Activated naive CD4-positive, alpha-beta T cell treated with anti-CD3 and anti-CD28 coated beads, Interleukin-2, amount 10 ng/mL, durations not matched to agents 7 days and 5 days (primary cell): ENCODE measurements around the gene WDR59.
"Not testable (repeated sequence)": the region's sequence is repeated elsewhere in the genome, so short reads cannot be mapped to it uniquely, and the experiment has no call there.

Experiments
- CTCF ChIA-PET: fragments of 350-600 bp; sonication (Branson Sonifier 250); formaldehyde crosslinking; loops from one replicate; lab custom pipeline; 2021; ENCODE audit warnings: antibody characterized with exemption; lab: Charles Lee
- DNase-seq: peaks from one replicate; pipeline ENCODE4 v3.0.0-alpha.2; 2020
- H3K27ac Mint-ChIP-seq: one replicate; pipeline ENCODE4 v1.8.0; 2021; ENCODE audit warnings: mild to moderate bottlenecking, moderate library complexity, mixed read lengths
- H3K27me3 Mint-ChIP-seq: one replicate; pipeline ENCODE4 v1.8.0; 2021; ENCODE audit warnings: mild to moderate bottlenecking, mixed read lengths
- H3K36me3 Mint-ChIP-seq: one replicate; pipeline ENCODE4 v1.8.0; 2021; ENCODE audit warnings: mixed read lengths
- H3K4me1 Mint-ChIP-seq: one replicate; pipeline ENCODE4 v1.8.0; 2021; ENCODE audit warnings: mixed read lengths
- H3K4me3 Mint-ChIP-seq: one replicate; pipeline ENCODE4 v1.8.0; 2021; ENCODE audit warnings: mild to moderate bottlenecking, moderate library complexity, mixed read lengths
- H3K9me3 Mint-ChIP-seq: one replicate; pipeline ENCODE4 v1.8.0; 2021; ENCODE audit warnings: mixed read lengths

WDR59 gene

DNA sequence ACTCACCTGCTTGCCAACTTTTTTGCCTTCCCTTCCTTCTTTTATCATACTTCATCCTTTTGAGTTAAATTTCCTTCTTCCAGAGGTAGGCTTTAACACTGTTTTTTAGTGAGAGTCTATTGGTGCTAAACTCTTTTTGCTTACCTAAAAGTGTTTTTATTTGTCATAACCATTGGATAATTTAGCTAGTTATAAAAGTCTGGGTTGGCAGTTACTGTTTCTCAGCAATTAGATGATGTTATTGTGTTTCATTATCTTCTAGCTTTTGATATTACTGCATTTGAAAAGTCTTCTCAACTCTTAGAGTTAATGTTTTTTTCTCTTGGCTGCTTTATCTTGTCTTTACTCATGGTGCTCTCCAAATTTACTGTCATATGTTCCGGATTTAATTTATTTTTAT lies 36.5 kb upstream of the WDR59 start:
- Mint-ChIP-seq H3K27me3 (no peaks in the 10 kb centered on the region), H3K27ac (no peak overlapping the region), H3K4me3 (no peak overlapping the region), H3K9me3 (peaks cover 19% of the 10 kb centered on the region), H3K36me3 (peaks cover 20% of the 10 kb centered on the region), H3K4me1 (peaks cover 8% of the 10 kb centered on the region)
- CTCF ChIA-PET: no interaction called here
- no peak for DNase-seq

DNA sequence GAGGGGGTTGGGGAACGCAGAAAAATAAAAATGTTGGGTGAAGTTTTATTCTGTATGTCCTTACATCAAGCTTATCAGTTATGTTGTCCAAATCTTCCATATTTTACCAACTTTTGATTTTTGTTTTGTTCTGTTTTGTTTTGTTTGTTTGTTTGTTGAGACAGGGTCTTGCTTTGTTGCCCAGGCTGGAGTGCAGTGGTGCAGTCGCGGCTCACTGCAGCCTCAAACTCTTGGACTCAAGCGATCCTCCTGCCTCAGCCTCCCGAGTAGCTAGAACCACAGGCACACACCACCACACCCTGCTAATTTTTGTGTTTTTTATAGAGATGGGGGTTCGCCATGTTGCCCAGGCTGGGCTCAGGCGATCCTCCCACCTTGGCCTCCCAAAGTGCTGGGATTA lies 34.7 kb upstream of the WDR59 start:
- H3K36me3 Mint-ChIP-seq: peaks cover 20% of the 10 kb centered on the region
- CTCF ChIA-PET: no interaction called here
- no peak overlapping the region for H3K27ac Mint-ChIP-seq
- DNase-seq: no peak
- H3K4me1 Mint-ChIP-seq: peaks cover 6% of the 10 kb centered on the region
- H3K4me3 Mint-ChIP-seq: no peak overlapping the region
- H3K9me3 Mint-ChIP-seq: peaks cover 19% of the 10 kb centered on the region
- H3K27me3 Mint-ChIP-seq: no peaks in the 10 kb centered on the region

DNA sequence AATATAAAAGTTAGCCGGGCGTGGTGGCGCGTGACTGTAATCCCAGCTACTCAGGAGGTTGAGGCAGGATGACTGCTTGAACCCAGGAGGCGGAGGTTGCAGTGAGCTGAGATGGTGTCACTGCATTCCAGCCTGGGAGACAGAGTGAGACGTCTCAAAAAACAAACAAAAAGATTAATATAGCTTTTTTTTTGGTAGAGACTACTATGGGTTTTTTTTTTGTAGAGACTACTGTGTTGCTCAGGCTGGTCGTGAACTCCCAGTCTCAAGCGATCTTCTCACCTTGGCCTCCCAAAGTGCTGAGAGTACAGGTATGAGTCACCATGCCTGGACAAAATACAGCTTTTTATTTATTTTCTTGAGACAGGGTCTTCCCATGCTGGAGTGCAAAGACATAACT lies 34.1 kb upstream of the WDR59 start:
- H3K36me3 Mint-ChIP-seq: peaks cover 20% of the 10 kb centered on the region
- CTCF ChIA-PET: no interaction called here
- DNase-seq: no peak
- peaks cover 19% of the 10 kb centered on the region for H3K9me3 Mint-ChIP-seq
- peaks cover under 1% of the 10 kb centered on the region for H3K4me1 Mint-ChIP-seq
- H3K4me3 Mint-ChIP-seq: no peak overlapping the region
- H3K27me3 Mint-ChIP-seq: no peaks in the 10 kb centered on the region
- no peak overlapping the region for H3K27ac Mint-ChIP-seq

DNA sequence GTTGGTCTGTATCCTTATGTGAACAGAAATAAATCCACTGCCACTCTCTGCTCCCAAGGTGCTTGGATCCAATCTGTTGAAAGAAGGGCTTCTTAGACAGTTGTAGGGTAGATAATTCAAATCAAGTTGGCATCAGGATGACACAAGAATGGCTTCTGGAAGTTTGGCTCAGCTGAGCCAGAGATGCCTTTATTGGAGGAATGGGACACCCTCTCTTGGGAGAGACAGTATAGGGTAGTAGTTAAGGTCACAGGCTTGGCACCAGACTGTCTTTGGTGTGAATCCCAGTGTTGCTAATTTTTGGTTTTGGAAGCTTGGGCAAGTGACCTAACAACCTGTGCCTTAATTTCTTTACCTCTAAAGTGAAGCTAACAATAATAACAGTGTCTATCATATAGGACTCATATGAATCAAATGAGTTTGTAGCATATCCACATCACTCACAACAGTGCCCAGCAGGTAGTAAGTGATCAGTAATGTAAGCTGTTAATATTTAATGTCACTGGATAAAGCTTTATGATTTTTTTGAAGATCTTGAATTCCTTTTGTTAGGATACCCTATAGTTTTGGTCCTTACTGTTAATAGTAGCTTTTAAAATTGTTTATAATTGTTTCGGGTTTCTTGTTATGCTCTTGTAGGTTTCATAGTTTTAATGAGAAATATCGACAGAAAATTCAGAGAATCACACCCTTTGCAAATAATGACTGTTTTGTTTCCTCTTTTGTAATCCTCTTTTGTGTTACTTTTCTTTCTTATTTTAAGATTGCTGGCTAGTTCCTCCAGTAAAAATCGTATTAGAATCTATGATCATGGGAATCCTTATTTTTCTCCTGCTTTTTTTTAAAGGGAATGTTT lies 33.0 kb upstream of the WDR59 start:
- Mint-ChIP-seq H3K9me3 (peaks cover 16% of the 10 kb centered on the region), H3K36me3 (peaks cover 17% of the 10 kb centered on the region), H3K4me3 (no peak overlapping the region), H3K27me3 (no peaks in the 10 kb centered on the region), H3K4me1 (no peaks in the 10 kb centered on the region), H3K27ac (no peak overlapping the region)
- CTCF ChIA-PET: interaction anchor here (0.7 to 1.5 kb wide), 3 partner anchors 11 to 93 kb away, joined by 3 to 5 read pairs (median 3); no protein-coding TSS in a partner anchor
- DNase-seq: no peak

DNA sequence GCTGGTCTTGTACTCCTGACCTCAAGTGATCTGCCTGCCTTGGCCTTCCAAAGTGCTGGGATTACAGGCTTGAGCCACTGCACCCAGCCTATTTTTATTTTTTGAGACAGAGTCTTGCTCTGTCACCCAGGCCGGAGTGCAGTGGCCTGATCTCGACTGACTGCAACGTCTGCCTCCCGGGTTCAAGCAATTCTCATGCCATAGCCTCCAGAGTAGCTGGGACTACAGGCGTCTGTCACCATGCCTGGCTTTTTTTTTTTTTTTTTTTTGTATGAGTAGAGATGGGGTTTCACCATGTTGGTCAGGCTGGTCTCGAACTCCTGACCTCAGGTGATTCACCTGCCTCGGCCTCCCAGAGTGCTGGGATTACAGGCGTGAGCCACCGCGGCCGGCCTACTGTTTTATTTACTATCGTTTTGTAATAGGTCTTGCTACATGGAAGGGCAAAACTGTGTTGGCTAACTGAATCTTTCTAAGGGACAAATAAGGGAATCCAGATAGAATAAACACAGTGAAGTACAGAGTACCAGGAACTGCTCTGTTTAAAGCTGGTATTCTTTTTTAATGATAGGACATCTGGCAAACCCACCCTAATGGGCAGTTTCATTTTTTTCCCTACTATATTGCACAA lies 31.6 kb upstream of the WDR59 start:
- H3K36me3 Mint-ChIP-seq, H3K9me3 Mint-ChIP-seq, H3K4me3 Mint-ChIP-seq, H3K27ac Mint-ChIP-seq, CTCF ChIA-PET, DNase-seq, H3K27me3 Mint-ChIP-seq: not testable (repeated sequence)
- H3K4me1 Mint-ChIP-seq: peaks cover 13% of the 10 kb centered on the region

DNA sequence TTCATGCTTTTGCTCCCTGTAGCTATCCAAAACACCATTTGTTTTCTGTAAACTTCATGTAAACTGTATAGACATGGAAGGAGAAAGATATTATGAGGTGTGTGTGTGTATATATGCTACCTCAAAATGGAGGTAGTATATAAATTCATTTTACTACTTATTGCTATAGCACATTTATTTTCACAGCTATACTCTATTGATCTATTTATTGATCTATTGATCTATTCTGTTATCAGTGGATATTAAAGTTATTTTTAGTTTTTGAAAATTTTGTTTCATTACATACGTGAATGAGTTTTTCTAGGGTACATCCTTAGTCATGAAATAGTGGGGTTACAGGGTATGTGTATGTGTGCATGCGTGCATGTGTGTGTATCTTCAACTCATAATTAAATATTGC lies 29.4 kb upstream of the WDR59 start:
- Mint-ChIP-seq H3K4me3 (no peak overlapping the region), H3K4me1 (peaks cover 15% of the 10 kb centered on the region), H3K27ac (no peak overlapping the region), H3K9me3 (no peaks in the 10 kb centered on the region), H3K36me3 (no peaks in the 10 kb centered on the region), H3K27me3 (no peaks in the 10 kb centered on the region)
- CTCF ChIA-PET: no interaction called here
- no peak for DNase-seq

DNA sequence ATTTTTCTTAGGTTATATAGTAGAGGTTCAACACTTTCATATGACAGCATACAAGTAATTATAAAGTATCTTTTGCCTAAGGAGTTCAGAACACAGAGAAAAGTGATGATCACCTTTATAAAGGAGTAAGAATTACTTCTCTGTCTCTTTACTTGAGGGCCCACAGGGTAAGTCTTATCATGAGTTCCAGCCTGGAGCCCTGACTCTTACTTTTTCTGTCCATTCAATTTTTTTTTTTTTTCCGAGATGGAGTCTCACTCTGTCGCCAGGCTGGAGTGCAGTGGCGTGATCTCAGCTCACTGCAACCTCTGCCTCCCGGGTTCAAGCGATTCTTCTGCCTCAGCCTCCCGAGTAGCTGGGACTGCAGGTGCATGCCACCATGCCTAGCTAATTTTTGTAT lies 28.2 kb upstream of the WDR59 start:
- not testable (repeated sequence) for H3K27me3 Mint-ChIP-seq, H3K36me3 Mint-ChIP-seq, H3K9me3 Mint-ChIP-seq, DNase-seq, H3K27ac Mint-ChIP-seq, H3K4me3 Mint-ChIP-seq
- CTCF ChIA-PET: interaction anchor here (1.4 to 2.2 kb wide), 2 partner anchors 97 to 98 kb away, joined by 6 to 9 read pairs; no protein-coding TSS in a partner anchor
- H3K4me1 Mint-ChIP-seq: peaks cover 15% of the 10 kb centered on the region

DNA sequence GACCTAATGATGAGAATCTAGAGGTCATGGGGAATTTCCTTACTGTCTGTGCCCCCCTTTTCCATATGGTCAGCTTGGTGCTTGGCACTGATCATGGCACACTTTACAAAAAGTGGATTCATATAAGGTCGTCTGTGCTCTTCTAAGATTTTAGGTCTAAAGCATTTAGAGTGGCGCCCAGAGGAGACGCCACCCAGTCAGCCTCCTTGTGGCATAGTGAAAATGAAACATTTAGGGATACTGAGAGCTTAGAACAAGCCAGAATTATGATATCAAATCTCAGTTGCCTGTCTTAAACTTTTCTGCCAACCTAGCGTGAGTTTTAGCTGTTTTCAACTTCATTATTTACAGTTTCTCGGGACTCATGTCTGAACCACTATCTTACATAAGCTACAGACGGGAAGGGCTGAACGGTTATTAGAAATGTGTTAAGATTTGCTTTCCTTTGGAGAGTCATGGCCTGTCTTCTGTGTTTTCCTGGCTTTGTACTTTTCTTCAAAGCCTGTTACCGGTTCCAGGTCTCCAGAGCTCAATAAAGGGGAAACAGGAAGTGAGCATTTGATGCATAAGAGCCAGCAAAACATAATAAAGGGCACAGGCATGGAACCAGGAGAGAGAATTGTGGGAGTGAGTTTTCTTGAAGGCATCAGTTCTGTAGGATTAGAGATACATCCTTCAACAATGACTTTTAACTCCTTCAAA lies 27.6 kb upstream of the WDR59 start:
- CTCF ChIA-PET: interaction anchor here (1.4 to 2.2 kb wide), 3 partner anchors 52 to 99 kb away, joined by 5 to 9 read pairs (median 6); no protein-coding TSS in a partner anchor
- H3K4me1 Mint-ChIP-seq: peaks cover 15% of the 10 kb centered on the region
- DNase-seq: no peak
- H3K4me3 Mint-ChIP-seq: no peak overlapping the region
- H3K36me3 Mint-ChIP-seq: no peaks in the 10 kb centered on the region
- no peaks in the 10 kb centered on the region for H3K9me3 Mint-ChIP-seq
- H3K27me3 Mint-ChIP-seq: no peaks in the 10 kb centered on the region
- no peak overlapping the region for H3K27ac Mint-ChIP-seq

DNA sequence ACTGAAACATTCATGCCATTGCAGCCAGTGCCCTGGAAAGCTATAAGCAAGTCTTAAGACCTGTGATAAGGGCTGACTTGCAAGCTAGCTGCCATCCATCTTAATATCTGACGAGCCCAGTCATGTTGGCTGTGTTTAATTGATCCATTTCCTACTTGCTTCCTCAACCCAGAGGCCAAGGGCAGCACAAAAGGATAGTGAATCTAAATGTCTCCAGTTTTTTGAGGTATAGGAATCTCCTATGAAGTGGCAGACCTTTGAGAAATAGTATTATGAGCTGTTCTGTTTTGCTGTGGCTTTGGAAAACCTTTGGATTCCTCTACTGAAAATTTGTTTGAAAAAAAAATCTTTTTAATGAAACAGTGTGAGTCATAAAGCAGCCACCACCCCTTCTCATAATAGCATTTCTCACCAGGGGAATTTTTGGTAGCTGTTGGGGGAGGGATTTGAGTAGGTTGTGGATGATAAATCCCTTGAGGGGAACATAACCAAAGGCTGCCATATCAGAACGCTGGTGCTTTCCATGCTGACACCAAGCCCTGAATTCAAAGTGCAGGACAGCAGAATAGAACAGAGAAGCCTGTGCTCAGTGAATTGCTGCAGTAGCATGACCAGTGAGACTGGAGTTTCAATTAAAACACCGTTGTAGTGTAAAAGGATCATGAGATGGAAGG lies 26.8 kb upstream of the WDR59 start:
- no peaks in the 10 kb centered on the region for H3K36me3 Mint-ChIP-seq

DNA sequence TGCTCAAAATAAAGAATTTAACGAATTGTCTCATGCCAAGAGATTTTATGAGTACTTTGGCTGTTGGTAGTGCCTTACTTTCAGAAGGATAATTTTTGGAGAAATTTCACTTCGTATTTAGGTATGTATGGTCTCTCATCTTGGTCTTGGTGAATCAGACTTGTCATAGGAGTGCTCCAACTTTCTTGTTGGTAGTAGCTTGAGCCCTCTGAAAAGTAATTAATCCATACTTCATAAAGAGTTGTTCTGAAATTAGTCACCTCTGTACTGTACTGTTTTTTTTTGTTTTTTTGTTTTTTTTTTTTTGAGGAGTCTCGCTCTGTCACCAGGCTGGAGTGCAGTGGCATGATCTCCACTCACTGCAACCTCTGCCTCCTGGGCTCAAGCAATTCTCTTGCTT lies 25.5 kb upstream of the WDR59 start:
- H3K36me3 Mint-ChIP-seq: no peaks in the 10 kb centered on the region
- CTCF ChIA-PET: interaction anchor here (1.3 to 2.2 kb wide), 4 partner anchors 9 to 101 kb away, joined by 4 to 8 read pairs (median 4); partner anchors contain the start of gene ZNRF1
- no peaks in the 10 kb centered on the region for H3K27me3 Mint-ChIP-seq
- DNase-seq: no peak
- no peak overlapping the region for H3K27ac Mint-ChIP-seq
- H3K9me3 Mint-ChIP-seq: no peaks in the 10 kb centered on the region
- H3K4me1 Mint-ChIP-seq: peaks cover 15% of the 10 kb centered on the region
- no peak overlapping the region for H3K4me3 Mint-ChIP-seq

More for the DNA sequence above, 26.8 kb upstream of the WDR59 start:
- H3K9me3 Mint-ChIP-seq: no peaks in the 10 kb centered on the region
- DNase-seq: no peak
- CTCF ChIA-PET: interaction anchor here (1.4 to 2.2 kb wide), 5 partner anchors 10 to 99 kb away, joined by 4 to 9 read pairs (median 6); no protein-coding TSS in a partner anchor
- peaks cover 15% of the 10 kb centered on the region for H3K4me1 Mint-ChIP-seq
- H3K27ac Mint-ChIP-seq: no peak overlapping the region
- H3K4me3 Mint-ChIP-seq: no peak overlapping the region
- no peaks in the 10 kb centered on the region for H3K27me3 Mint-ChIP-seq

DNA sequence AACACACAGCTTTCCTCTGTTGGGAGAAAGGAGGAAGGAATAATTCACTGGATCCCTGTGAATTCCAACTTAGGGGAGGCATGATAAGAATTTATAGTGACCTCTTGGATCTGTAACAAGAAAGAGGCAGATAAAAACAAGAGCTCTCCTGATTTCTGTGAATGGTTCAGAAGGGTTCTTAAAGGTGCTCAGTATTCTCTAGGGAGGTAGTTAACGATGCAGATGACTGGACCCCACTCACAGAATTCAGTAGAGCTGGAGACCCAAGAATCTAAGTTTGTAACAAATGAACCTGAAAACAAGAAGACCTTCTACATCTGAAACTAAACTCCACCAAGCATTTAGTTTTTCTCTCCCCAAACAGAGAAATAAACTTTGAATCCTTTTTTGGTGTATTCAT lies 22.5 kb upstream of the WDR59 start:
- CTCF ChIA-PET: interaction anchor here (1.5 to 1.8 kb wide), 2 partner anchors 102 to 103 kb away, joined by 4 read pairs; no protein-coding TSS in a partner anchor
- no peak overlapping the region for H3K4me3 Mint-ChIP-seq
- H3K9me3 Mint-ChIP-seq: no peaks in the 10 kb centered on the region
- no peak overlapping the region for H3K27ac Mint-ChIP-seq
- DNase-seq: no peak
- H3K36me3 Mint-ChIP-seq: no peaks in the 10 kb centered on the region
- peaks cover 10% of the 10 kb centered on the region for H3K4me1 Mint-ChIP-seq
- peaks cover 4% of the 10 kb centered on the region for H3K27me3 Mint-ChIP-seq

DNA sequence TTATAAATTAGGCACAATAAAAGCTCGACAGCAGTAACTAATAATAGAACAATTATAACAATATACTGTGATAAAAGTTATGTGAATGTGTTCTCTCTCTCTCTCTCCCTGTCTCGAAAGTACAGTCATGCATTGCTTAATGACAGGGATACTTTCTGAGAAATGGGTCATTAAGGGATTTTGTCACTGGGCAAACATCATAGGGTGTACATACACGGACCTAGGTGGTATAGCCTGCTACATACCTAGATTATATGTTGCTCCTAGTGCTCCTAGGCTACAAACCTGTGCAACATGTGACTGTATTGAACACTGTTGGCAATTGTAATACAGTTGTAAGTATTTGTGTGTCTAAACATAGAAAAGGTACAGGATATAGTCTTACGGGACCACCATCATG lies 20.8 kb upstream of the WDR59 start:
- peaks cover 2% of the 10 kb centered on the region for H3K36me3 Mint-ChIP-seq
- CTCF ChIA-PET: interaction anchor here (0.6 to 1.2 kb wide), 2 partner anchors 19 to 105 kb away, joined by 4 read pairs; no protein-coding TSS in a partner anchor
- no peaks in the 10 kb centered on the region for H3K9me3 Mint-ChIP-seq
- H3K4me1 Mint-ChIP-seq: peaks cover 5% of the 10 kb centered on the region
- H3K27ac Mint-ChIP-seq: no peak overlapping the region
- no peak overlapping the region for H3K4me3 Mint-ChIP-seq
- peaks cover 7% of the 10 kb centered on the region for H3K27me3 Mint-ChIP-seq
- DNase-seq: no peak

DNA sequence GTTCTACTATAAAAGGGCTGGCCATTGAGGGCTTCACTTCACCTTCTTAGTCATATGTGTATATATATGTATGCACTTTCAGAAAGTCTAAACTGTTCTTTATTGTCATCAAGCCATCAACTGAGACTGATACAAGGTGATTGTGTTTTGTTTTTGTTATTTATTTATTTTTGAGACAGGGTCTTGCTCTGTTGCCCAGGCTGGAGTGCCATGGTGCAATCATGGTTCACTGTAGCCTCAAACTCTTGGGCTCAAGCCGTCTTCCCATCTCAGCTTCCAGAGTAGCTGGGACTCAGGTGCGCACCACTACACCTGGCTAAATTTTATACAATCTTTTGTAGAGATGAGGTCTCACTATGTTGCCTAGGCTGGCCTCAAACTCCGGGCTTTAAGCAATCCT lies 19.5 kb upstream of the WDR59 start:
- Mint-ChIP-seq H3K36me3 (peaks cover 2% of the 10 kb centered on the region), H3K4me3 (no peak overlapping the region), H3K4me1 (peaks cover 14% of the 10 kb centered on the region), H3K27ac (no peak overlapping the region), H3K27me3 (peaks cover 18% of the 10 kb centered on the region), H3K9me3 (no peaks in the 10 kb centered on the region)
- no peak for DNase-seq
- CTCF ChIA-PET: interaction anchor here (1.3 kb wide), 1 partner anchor 59 kb away, joined by 3 read pairs; no protein-coding TSS in a partner anchor
